Upper lobe of right lung (tissue), 1 donor: Measurements from ENCODE around the gene ZFX. TPM values are rescaled to one million over a fixed set of nuclear protein-coding genes. Genes with fewer than 3 reads are reported as not detected.
A peak's percentile ranks its signal among the peaks of the same experiment; 100 is the strongest.

Experiments
- ATAC-seq: fragments of 200-7000 bp; cut with Tn5 transposase; one replicate; pipeline ENCODE4 v1.9.1; 2020; ENCODE audit warnings: mild to moderate bottlenecking, moderate library complexity
- DNase-seq: peaks from one replicate; pipeline ENCODE4 v3.0.0-alpha.2; 2020
- H3K27ac ChIP-seq: fragments of 200-600 bp; one replicate; pipeline ENCODE4 v1.8.0; 2022
- H3K27me3 ChIP-seq: fragments of 200-600 bp; one replicate; pipeline ENCODE4 v1.8.0; 2022; ENCODE audit warnings: mild to moderate bottlenecking
- H3K36me3 ChIP-seq: fragments of 200-600 bp; one replicate; pipeline ENCODE4 v1.8.0; 2022
- H3K4me1 ChIP-seq: fragments of 200-600 bp; one replicate; pipeline ENCODE4 v1.8.0; 2022
- H3K4me3 ChIP-seq: fragments of 200-600 bp; one replicate; pipeline ENCODE4 v1.8.0; 2022; ENCODE audit warnings: mild to moderate bottlenecking
- H3K9me3 ChIP-seq: fragments of 200-600 bp; one replicate; pipeline ENCODE4 v1.8.0; 2022
- intact Hi-C: fragments of 100-400 bp; cut with DNase I; formaldehyde crosslinking; loops from one replicate; pipeline ENCODE4 v1.11.0; 2022
- total RNA-seq: library from RNA; stranded (reverse); fragmentation: NEBNext Ultra II Directional; extraction: Animal tissue kit (Norgen Biotek cat#: 25700); gene quantifications from one replicate; pipeline ENCODE4 v1.2.1, GENCODE V29; 2021
- TF ChIP-seq, protein P1 (sequence below): fragments of 200-600 bp; IDR thresholded peaks from one replicate; pipeline ENCODE4 v1.8.0; 2022; ENCODE audit warnings: antibody characterized with exemption
- donor health status: DM: no; HTN: yes; CAD: no; lungs with severe emphysema.

ZFX gene
- total RNA-seq, 1 donor from 2014 or later: 41.5 TPM

DNA sequence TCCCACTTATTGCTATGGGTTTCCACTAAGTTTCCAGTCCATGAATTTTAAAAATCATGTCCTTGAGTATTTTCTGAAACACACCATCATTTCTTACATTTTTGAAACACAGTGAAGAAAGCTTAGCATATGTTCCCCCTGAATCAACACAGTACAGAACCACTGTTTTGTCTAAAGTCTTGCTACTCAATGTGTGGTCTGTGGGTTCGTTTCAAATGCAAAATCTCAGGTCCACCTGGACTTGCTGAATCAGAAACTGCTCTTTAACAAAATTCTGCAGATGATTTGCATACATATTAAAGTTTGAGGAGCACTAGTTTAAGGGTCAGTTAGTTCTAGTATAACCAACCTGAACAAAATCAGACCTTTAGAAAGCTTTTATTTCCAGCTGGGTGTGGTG, 103.9 kb downstream of the ZFX start:
- DNase-seq: no peak
- intact Hi-C loops: no loop called here
- no peaks in the 10 kb centered on the region for H3K4me1 ChIP-seq
- TF ChIP-seq, protein P1, sequence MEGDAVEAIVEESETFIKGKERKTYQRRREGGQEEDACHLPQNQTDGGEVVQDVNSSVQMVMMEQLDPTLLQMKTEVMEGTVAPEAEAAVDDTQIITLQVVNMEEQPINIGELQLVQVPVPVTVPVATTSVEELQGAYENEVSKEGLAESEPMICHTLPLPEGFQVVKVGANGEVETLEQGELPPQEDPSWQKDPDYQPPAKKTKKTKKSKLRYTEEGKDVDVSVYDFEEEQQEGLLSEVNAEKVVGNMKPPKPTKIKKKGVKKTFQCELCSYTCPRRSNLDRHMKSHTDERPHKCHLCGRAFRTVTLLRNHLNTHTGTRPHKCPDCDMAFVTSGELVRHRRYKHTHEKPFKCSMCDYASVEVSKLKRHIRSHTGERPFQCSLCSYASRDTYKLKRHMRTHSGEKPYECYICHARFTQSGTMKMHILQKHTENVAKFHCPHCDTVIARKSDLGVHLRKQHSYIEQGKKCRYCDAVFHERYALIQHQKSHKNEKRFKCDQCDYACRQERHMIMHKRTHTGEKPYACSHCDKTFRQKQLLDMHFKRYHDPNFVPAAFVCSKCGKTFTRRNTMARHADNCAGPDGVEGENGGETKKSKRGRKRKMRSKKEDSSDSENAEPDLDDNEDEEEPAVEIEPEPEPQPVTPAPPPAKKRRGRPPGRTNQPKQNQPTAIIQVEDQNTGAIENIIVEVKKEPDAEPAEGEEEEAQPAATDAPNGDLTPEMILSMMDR: no peak
- ATAC-seq: no peak
- no peak overlapping the region for H3K4me3 ChIP-seq
- H3K9me3 ChIP-seq: no peaks in the 10 kb centered on the region
- H3K36me3 ChIP-seq: no peaks in the 10 kb centered on the region
- H3K27ac ChIP-seq: no peak overlapping the region
- no peaks in the 10 kb centered on the region for H3K27me3 ChIP-seq

DNA sequence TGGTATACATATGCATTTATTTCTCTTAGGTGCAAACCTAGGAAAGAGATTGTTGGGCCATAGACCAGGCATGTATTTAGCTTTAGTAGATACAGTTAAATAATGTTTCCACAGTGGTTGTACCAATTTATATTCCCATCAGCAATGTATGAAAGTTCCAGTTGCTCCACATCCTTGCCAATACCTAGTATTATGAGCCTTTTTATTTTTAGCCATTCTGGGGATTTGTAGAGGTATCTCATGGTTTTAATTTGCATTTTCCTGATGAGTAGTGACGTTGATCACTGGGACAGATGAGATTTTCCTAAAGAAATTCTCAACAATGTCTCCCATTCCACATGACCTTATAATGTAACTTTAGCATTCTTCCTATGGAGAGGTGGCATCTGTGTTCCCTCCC, 107.5 kb downstream of the ZFX start:
- H3K27me3 ChIP-seq: no peaks in the 10 kb centered on the region
- H3K36me3 ChIP-seq: no peaks in the 10 kb centered on the region
- TF ChIP-seq, protein P1: no peak
- no peaks in the 10 kb centered on the region for H3K9me3 ChIP-seq
- intact Hi-C loops: no loop called here
- no peak for ATAC-seq
- DNase-seq: no peak
- H3K4me3 ChIP-seq: no peak overlapping the region
- no peak overlapping the region for H3K27ac ChIP-seq
- no peaks in the 10 kb centered on the region for H3K4me1 ChIP-seq

- Histone ChIP-seq H3K27me3 (no peaks in the 10 kb centered on the region), H3K4me1 (no peaks in the 10 kb centered on the region), H3K27ac (no peak overlapping the region), H3K4me3 (no peak overlapping the region), H3K9me3 (no peaks in the 10 kb centered on the region), H3K36me3 (no peaks in the 10 kb centered on the region)
- TF ChIP-seq, protein P1: peak; percentile 53
- ATAC-seq (peak; percentile 63), DNase-seq (no peak)
- intact Hi-C loops: no loop called here
Observed at GRCh38 chrX:24259544-24260240, 110.2 kb downstream of the ZFX start.

GRCh38 chrX:24260842-24261550, 111.5 kb downstream of the ZFX start:
- no peak overlapping the region for H3K4me3 ChIP-seq
- TF ChIP-seq, protein P1: no peak
- H3K36me3 ChIP-seq: no peaks in the 10 kb centered on the region
- H3K4me1 ChIP-seq: no peaks in the 10 kb centered on the region
- no peak overlapping the region for H3K27ac ChIP-seq
- H3K27me3 ChIP-seq: no peaks in the 10 kb centered on the region
- intact Hi-C loops: no loop called here
- H3K9me3 ChIP-seq: no peaks in the 10 kb centered on the region
- DNase-seq (no peak), ATAC-seq (peak; percentile 89)

DNA sequence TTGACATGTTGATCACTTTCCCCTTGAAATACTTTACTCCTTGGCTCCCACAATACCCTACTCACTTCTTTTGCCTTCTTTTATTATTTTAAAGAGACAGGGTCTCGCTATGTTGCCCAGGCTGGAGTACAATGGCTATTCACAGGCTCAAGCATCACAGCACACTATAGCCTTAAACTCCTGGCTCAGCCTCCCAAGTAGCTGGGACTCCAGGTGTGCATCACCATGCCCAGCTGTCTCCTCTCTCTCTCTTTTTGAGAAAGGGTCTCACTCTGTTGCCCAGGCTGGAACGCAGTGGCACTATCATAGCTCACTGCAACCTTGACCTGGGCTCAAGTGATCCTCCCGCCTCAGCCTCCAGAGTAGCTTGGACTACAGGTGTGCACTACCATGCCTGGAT, 112.8 kb downstream of the ZFX start:
- H3K27me3 ChIP-seq: no peaks in the 10 kb centered on the region
- H3K36me3 ChIP-seq: no peaks in the 10 kb centered on the region
- intact Hi-C loops: no loop called here
- no peak overlapping the region for H3K27ac ChIP-seq
- no peak for DNase-seq
- no peak overlapping the region for H3K4me3 ChIP-seq
- TF ChIP-seq, protein P1: no peak
- H3K4me1 ChIP-seq: no peaks in the 10 kb centered on the region
- ATAC-seq: no peak
- no peaks in the 10 kb centered on the region for H3K9me3 ChIP-seq
